ENCODE results near the gene KCNQ1. TPM values are rescaled to one million over a fixed set of nuclear protein-coding genes. Genes with fewer than 3 reads are reported as not detected.

KCNQ1 gene
- polyA plus RNA-seq, 1 donor from 2014 or later, result not detected

GRCh38 chr11:2523821-2524391, 79.1 kb downstream of the KCNQ1 start:
- H4K20me1 ChIP-seq (ENCODE audit: insufficient read depth), result no peaks in the 10 kb centered on the region
- no peaks in the 10 kb centered on the region for H3K9me3 ChIP-seq (ENCODE audit: low read length)
- H2AFZ ChIP-seq (ENCODE audit: low read depth, low read length), result no peak overlapping the region
- H3K9me2 ChIP-seq (ENCODE audit: insufficient read depth, low read length), result no peaks in the 10 kb centered on the region
- no peak overlapping the region for H3K4me3 ChIP-seq (ENCODE audit: low read length)
- H3K36me3 ChIP-seq (ENCODE audit: insufficient read depth, low read length), result no peaks in the 10 kb centered on the region
- H3K4me2 ChIP-seq (ENCODE audit: low read length), result no peak overlapping the region
- no peak overlapping the region for H3K27ac ChIP-seq (ENCODE audit: low read length)
- no peak overlapping the region for H3K9ac ChIP-seq (ENCODE audit: low read length)
- H3K79me2 ChIP-seq (replicated peaks; ENCODE audit: insufficient read depth, low read length), result no peaks in the 10 kb centered on the region
- H3F3A ChIP-seq (ENCODE audit: insufficient read depth, low read length, poor library complexity, severe bottlenecking), result no peaks in the 10 kb centered on the region
- TF ChIP-seq EP300 (conservative IDR thresholded peaks at IDR 0.05; ENCODE audit: poor library complexity, severe bottlenecking), result no peak
- TF ChIP-seq, protein P1, sequence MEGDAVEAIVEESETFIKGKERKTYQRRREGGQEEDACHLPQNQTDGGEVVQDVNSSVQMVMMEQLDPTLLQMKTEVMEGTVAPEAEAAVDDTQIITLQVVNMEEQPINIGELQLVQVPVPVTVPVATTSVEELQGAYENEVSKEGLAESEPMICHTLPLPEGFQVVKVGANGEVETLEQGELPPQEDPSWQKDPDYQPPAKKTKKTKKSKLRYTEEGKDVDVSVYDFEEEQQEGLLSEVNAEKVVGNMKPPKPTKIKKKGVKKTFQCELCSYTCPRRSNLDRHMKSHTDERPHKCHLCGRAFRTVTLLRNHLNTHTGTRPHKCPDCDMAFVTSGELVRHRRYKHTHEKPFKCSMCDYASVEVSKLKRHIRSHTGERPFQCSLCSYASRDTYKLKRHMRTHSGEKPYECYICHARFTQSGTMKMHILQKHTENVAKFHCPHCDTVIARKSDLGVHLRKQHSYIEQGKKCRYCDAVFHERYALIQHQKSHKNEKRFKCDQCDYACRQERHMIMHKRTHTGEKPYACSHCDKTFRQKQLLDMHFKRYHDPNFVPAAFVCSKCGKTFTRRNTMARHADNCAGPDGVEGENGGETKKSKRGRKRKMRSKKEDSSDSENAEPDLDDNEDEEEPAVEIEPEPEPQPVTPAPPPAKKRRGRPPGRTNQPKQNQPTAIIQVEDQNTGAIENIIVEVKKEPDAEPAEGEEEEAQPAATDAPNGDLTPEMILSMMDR (IDR thresholded peaks at IDR 0.05; ENCODE audit: poor library complexity, severe bottlenecking), result no peak
- TF ChIP-seq, protein P2, sequence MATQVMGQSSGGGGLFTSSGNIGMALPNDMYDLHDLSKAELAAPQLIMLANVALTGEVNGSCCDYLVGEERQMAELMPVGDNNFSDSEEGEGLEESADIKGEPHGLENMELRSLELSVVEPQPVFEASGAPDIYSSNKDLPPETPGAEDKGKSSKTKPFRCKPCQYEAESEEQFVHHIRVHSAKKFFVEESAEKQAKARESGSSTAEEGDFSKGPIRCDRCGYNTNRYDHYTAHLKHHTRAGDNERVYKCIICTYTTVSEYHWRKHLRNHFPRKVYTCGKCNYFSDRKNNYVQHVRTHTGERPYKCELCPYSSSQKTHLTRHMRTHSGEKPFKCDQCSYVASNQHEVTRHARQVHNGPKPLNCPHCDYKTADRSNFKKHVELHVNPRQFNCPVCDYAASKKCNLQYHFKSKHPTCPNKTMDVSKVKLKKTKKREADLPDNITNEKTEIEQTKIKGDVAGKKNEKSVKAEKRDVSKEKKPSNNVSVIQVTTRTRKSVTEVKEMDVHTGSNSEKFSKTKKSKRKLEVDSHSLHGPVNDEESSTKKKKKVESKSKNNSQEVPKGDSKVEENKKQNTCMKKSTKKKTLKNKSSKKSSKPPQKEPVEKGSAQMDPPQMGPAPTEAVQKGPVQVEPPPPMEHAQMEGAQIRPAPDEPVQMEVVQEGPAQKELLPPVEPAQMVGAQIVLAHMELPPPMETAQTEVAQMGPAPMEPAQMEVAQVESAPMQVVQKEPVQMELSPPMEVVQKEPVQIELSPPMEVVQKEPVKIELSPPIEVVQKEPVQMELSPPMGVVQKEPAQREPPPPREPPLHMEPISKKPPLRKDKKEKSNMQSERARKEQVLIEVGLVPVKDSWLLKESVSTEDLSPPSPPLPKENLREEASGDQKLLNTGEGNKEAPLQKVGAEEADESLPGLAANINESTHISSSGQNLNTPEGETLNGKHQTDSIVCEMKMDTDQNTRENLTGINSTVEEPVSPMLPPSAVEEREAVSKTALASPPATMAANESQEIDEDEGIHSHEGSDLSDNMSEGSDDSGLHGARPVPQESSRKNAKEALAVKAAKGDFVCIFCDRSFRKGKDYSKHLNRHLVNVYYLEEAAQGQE (IDR thresholded peaks at IDR 0.05; ENCODE audit: borderline replicate concordance), result no peak
- TF ChIP-seq TAF1 (IDR thresholded peaks at IDR 0.05; ENCODE audit: low read depth), result no peak
- TF ChIP-seq RAD21 (conservative IDR thresholded peaks at IDR 0.05), result no peak
- TF ChIP-seq SMC3 (conservative IDR thresholded peaks at IDR 0.05; ENCODE audit: poor library complexity), result no peak
- TF ChIP-seq EZH2 (IDR thresholded peaks at IDR 0.05; ENCODE audit: borderline replicate concordance, insufficient read depth, low read length, poor library complexity, severe bottlenecking), result no peak
- no peak for TF ChIP-seq POLR2AphosphoS5 (IDR thresholded peaks at IDR 0.05)
- no peak for TF ChIP-seq MXI1 (conservative IDR thresholded peaks at IDR 0.05; ENCODE audit: poor library complexity, severe bottlenecking)
- H3K27me3 ChIP-seq (ENCODE audit: insufficient read depth, low read depth, low read length), result no peaks in the 10 kb centered on the region

GRCh38 chr11:2524446-2525165, 79.8 kb downstream of the KCNQ1 start:
- H3K9ac ChIP-seq (ENCODE audit: low read length), result no peak overlapping the region
- no peak overlapping the region for H3K27ac ChIP-seq (ENCODE audit: low read length)
- H3F3A ChIP-seq (ENCODE audit: insufficient read depth, low read length, poor library complexity, severe bottlenecking), result no peaks in the 10 kb centered on the region
- H2AFZ ChIP-seq (ENCODE audit: low read depth, low read length), result no peak overlapping the region
- TF ChIP-seq EZH2 (IDR thresholded peaks at IDR 0.05; ENCODE audit: borderline replicate concordance, insufficient read depth, low read length, poor library complexity, severe bottlenecking), result no peak
- TF ChIP-seq, protein P2 (IDR thresholded peaks at IDR 0.05; ENCODE audit: borderline replicate concordance), result no peak
- no peak for TF ChIP-seq POLR2AphosphoS5 (IDR thresholded peaks at IDR 0.05)
- no peak for TF ChIP-seq SMC3 (conservative IDR thresholded peaks at IDR 0.05; ENCODE audit: poor library complexity)
- no peak for TF ChIP-seq TAF1 (IDR thresholded peaks at IDR 0.05; ENCODE audit: low read depth)
- no peak for TF ChIP-seq RAD21 (conservative IDR thresholded peaks at IDR 0.05)
- TF ChIP-seq MXI1 (conservative IDR thresholded peaks at IDR 0.05; ENCODE audit: poor library complexity, severe bottlenecking), result no peak
- no peak for TF ChIP-seq EP300 (conservative IDR thresholded peaks at IDR 0.05; ENCODE audit: poor library complexity, severe bottlenecking)
- TF ChIP-seq, protein P1 (IDR thresholded peaks at IDR 0.05; ENCODE audit: poor library complexity, severe bottlenecking), result no peak
- H4K20me1 ChIP-seq (ENCODE audit: insufficient read depth), result no peaks in the 10 kb centered on the region
- no peaks in the 10 kb centered on the region for H3K79me2 ChIP-seq (replicated peaks; ENCODE audit: insufficient read depth, low read length)
- no peaks in the 10 kb centered on the region for H3K9me3 ChIP-seq (ENCODE audit: low read length)
- no peaks in the 10 kb centered on the region for H3K36me3 ChIP-seq (ENCODE audit: insufficient read depth, low read length)
- no peak overlapping the region for H3K4me2 ChIP-seq (ENCODE audit: low read length)
- H3K4me3 ChIP-seq (ENCODE audit: low read length), result no peak overlapping the region
- H3K9me2 ChIP-seq (ENCODE audit: insufficient read depth, low read length), result no peaks in the 10 kb centered on the region
- H3K27me3 ChIP-seq (ENCODE audit: insufficient read depth, low read depth, low read length), result no peaks in the 10 kb centered on the region

All from neural cell (in vitro differentiated cells).